Naive thymus-derived CD8-positive, alpha-beta T cell (primary cell): Measurements from ENCODE around the gene ZNF688. TPM values are rescaled to one million over a fixed set of nuclear protein-coding genes. Genes with fewer than 3 reads are reported as not detected.
"Not testable (repeated sequence)": the region's sequence is repeated elsewhere in the genome, so short reads cannot be mapped to it uniquely, and the experiment has no call there.

Experiments used
- ATAC-seq, 2 donors: fragments of 150-1000 bp; cut with Tn5 transposase in 1 of 2; sonication (Bioruptor Pico), chemical (Tn5 transposase) in 1 of 2; 1 replicate in 1 of 2; 2 replicates in 1 of 2; pipeline ENCODE4 v1.10.0; 2021; ENCODE audit warnings: mild to moderate bottlenecking in 2 of 2, moderate library complexity in 2 of 2
- POLR2A ChIA-PET: fragments of 350-600 bp; sonication (Branson Sonifier 250); formaldehyde crosslinking; loops from one replicate; lab custom pipeline; 2021; ENCODE audit warnings: antibody characterized with exemption; lab: Charles Lee
- DNase-seq, 10 donors: peaks; one replicate each; pipeline versions ENCODE4 v3.0.0 to v3.0.0-alpha.2; 2020 to 2022
- H3K27ac Mint-ChIP-seq, 10 donors: one replicate each; pipeline ENCODE4 v1.8.0; 2020 to 2022; ENCODE audit warnings: mild to moderate bottlenecking in 10 of 10, mixed read lengths in 10 of 10, moderate library complexity in 4 of 10, inconsistent platforms in 1 of 10
- H3K27me3 Mint-ChIP-seq, 5 donors: one replicate each; pipeline ENCODE4 v1.8.0; 2021 to 2022; ENCODE audit warnings: mixed read lengths in 5 of 5
- H3K36me3 Mint-ChIP-seq, 3 donors: one replicate each; pipeline ENCODE4 v1.8.0; 2020 to 2022; ENCODE audit warnings: mixed read lengths in 3 of 3, mild to moderate bottlenecking in 2 of 3, inconsistent platforms in 1 of 3
- H3K4me1 Mint-ChIP-seq, 4 donors: one replicate each; pipeline ENCODE4 v1.8.0; 2021 to 2022; ENCODE audit warnings: mixed read lengths in 4 of 4
- H3K4me3 Mint-ChIP-seq, 10 donors: one replicate each; pipeline ENCODE4 v1.8.0; 2020 to 2022; ENCODE audit warnings: mild to moderate bottlenecking in 10 of 10, mixed read lengths in 10 of 10, moderate library complexity in 6 of 10, inconsistent platforms in 1 of 10
- H3K9me3 Mint-ChIP-seq, 9 donors: one replicate each; pipeline ENCODE4 v1.8.0; 2020 to 2022; ENCODE audit warnings: mixed read lengths in 9 of 9, mild to moderate bottlenecking in 3 of 9, inconsistent platforms in 1 of 9, moderate library complexity in 1 of 9
- polyA plus RNA-seq, 3 donors: library from polyadenylated mRNA; unstranded; fragments of 300-500 nt; fragmentation: Illumina TruSeq; gene quantifications; one replicate each; pipeline ENCODE4 v1.2.3, GENCODE V29; 2021
- total RNA-seq, 8 experiments: library from RNA in 2 of 8; stranded (reverse) in 2 of 8; gene quantifications; one replicate each; pipeline ENCODE4 v1.2.3 and lab custom pipeline; 2021 to 2026

Gene ZNF688
- total and polyA plus RNA-seq, 5 experiments from 2014 or later: 19.9 to 22.0 (median 21.2) TPM

- peaks cover 14 to 57% (median 51%) of the 10 kb centered on the region in 4 donors for H3K4me1 Mint-ChIP-seq
- H3K27ac Mint-ChIP-seq: peak overlapping the region; percentile 57 to 96 (median 78)
- POLR2A ChIA-PET: interaction anchor here (2.7 kb wide), 1 partner anchor 18 kb away, joined by 13 read pairs; the partner anchor contains the start of gene ZNF688
- DNase-seq (no peak), ATAC-seq (no peak)
- H3K36me3 Mint-ChIP-seq: peaks cover 0 to 27% (median 0%) of the 10 kb centered on the region in 3 donors
- peak overlapping the region in 4 of 10 donors; percentile 12 to 50 (median 36) for H3K4me3 Mint-ChIP-seq
- no peaks in the 10 kb centered on the region for H3K27me3 Mint-ChIP-seq
- no peaks in the 10 kb centered on the region for H3K9me3 Mint-ChIP-seq
These were observed 18.1 kb downstream of the ZNF688 start for GRCh38 chr16:30553393-30553899.

GRCh38 chr16:30552956-30553355 is 18.6 kb downstream of the ZNF688 start:
- peak overlapping the region in 3 of 10 donors; percentile 15 to 74 (median 36) for H3K4me3 Mint-ChIP-seq
- no peaks in the 10 kb centered on the region for H3K27me3 Mint-ChIP-seq
- H3K27ac Mint-ChIP-seq: peak overlapping the region; percentile 57 to 96 (median 78)
- DNase-seq (no peak), ATAC-seq (no peak)
- peaks cover 0 to 27% (median 0%) of the 10 kb centered on the region in 3 donors for H3K36me3 Mint-ChIP-seq
- POLR2A ChIA-PET: interaction anchor here (2.7 to 2.8 kb wide), 2 partner anchors 18 to 19 kb away, joined by 13 to 24 read pairs; partner anchors contain the start of genes ZNF688 and ZNF747
- peaks cover 16 to 56% (median 51%) of the 10 kb centered on the region in 4 donors for H3K4me1 Mint-ChIP-seq
- no peaks in the 10 kb centered on the region for H3K9me3 Mint-ChIP-seq

- Mint-ChIP-seq H3K4me3 (peak overlapping the region; percentile 46 to 85 (median 74)), H3K36me3 (peaks cover 0 to 27% (median 0%) of the 10 kb centered on the region in 3 donors), H3K9me3 (no peaks in the 10 kb centered on the region), H3K4me1 (peaks cover 18 to 55% (median 51%) of the 10 kb centered on the region in 4 donors), H3K27me3 (no peaks in the 10 kb centered on the region), H3K27ac (peak overlapping the region; percentile 57 to 96 (median 93))
- ATAC-seq (peak; percentile 86 to 90), DNase-seq (peak in 9 of 10 donors; percentile 32 to 70 (median 54))
- POLR2A ChIA-PET: interaction anchor here (0.7 to 2.8 kb wide), 9 partner anchors 17 to 169 kb away, joined by 3 to 24 read pairs (median 4); partner anchors contain the start of genes FBRS, SEPTIN1, ZNF688 and ZNF747
These were observed 19.7 kb downstream of the ZNF688 start for GRCh38 chr16:30551781-30552180.

- POLR2A ChIA-PET: interaction anchor here (1.0 to 2.0 kb wide), 3 partner anchors 10 to 86 kb away, joined by 6 to 8 read pairs (median 7); partner anchors contain the start of gene ZNF764
- DNase-seq (no peak), ATAC-seq (no peak)
- H3K36me3 Mint-ChIP-seq: peaks cover 0 to 4% (median 0%) of the 10 kb centered on the region in 3 donors
- peaks cover 23 to 48% (median 41%) of the 10 kb centered on the region in 4 donors for H3K4me1 Mint-ChIP-seq
- peak overlapping the region in 6 of 10 donors; percentile 15 to 66 (median 62) for H3K27ac Mint-ChIP-seq
- no peaks in the 10 kb centered on the region for H3K9me3 Mint-ChIP-seq
- H3K27me3 Mint-ChIP-seq: no peaks in the 10 kb centered on the region
- H3K4me3 Mint-ChIP-seq: peak overlapping the region in 1 of 10 donors; percentile 13
These were observed 22.9 kb downstream of the ZNF688 start for GRCh38 chr16:30548416-30549253.

GRCh38 chr16:30546115-30546514 is 25.4 kb downstream of the ZNF688 start:
- Mint-ChIP-seq H3K36me3 (no peaks in the 10 kb centered on the region), H3K4me1 (peaks cover 15 to 23% (median 16%) of the 10 kb centered on the region in 4 donors), H3K27me3 (no peaks in the 10 kb centered on the region), H3K27ac (peak overlapping the region in 5 of 10 donors; percentile 9 to 87 (median 79)), H3K4me3 (no peak overlapping the region), H3K9me3 (no peaks in the 10 kb centered on the region)
- DNase-seq: no peak
- POLR2A ChIA-PET: interaction anchor here (0.6 to 1.1 kb wide), 2 partner anchors 15 to 59 kb away, joined by 4 to 5 read pairs; no protein-coding TSS in a partner anchor
- ATAC-seq: no peak

- no peaks in the 10 kb centered on the region for H3K9me3 Mint-ChIP-seq
- POLR2A ChIA-PET: interaction anchor here (0.6 to 1.0 kb wide), 2 partner anchors 38 to 90 kb away, joined by 4 read pairs; no protein-coding TSS in a partner anchor
These were observed 28.4 kb downstream of the ZNF688 start for GRCh38 chr16:30543067-30543466.

GRCh38 chr16:30541502-30542329 is 29.8 kb downstream of the ZNF688 start:
- POLR2A ChIA-PET: interaction anchor here (0.6 to 0.9 kb wide), 2 partner anchors 15 to 101 kb away, joined by 3 to 5 read pairs; no protein-coding TSS in a partner anchor
- H3K36me3 Mint-ChIP-seq: peaks cover 0 to 5% (median 0%) of the 10 kb centered on the region in 3 donors

More at GRCh38 chr16:30543067-30543466, 28.4 kb downstream of the ZNF688 start:
- no peaks in the 10 kb centered on the region for H3K27me3 Mint-ChIP-seq
- ATAC-seq (no peak), DNase-seq (no peak)
- H3K4me3 Mint-ChIP-seq: no peak overlapping the region
- peaks cover 6 to 19% (median 13%) of the 10 kb centered on the region in 4 donors for H3K4me1 Mint-ChIP-seq
- no peak overlapping the region for H3K27ac Mint-ChIP-seq
- H3K36me3 Mint-ChIP-seq: no peaks in the 10 kb centered on the region

GRCh38 chr16:30540916-30541464 is 30.5 kb downstream of the ZNF688 start:
- H3K27ac Mint-ChIP-seq, H3K9me3 Mint-ChIP-seq, ATAC-seq, DNase-seq, H3K4me3 Mint-ChIP-seq, H3K36me3 Mint-ChIP-seq, H3K27me3 Mint-ChIP-seq: not testable (repeated sequence)
- H3K4me1 Mint-ChIP-seq: peaks cover 7 to 26% (median 18%) of the 10 kb centered on the region in 4 donors
- POLR2A ChIA-PET: interaction anchor here (0.6 to 0.9 kb wide), 2 partner anchors 16 to 101 kb away, joined by 3 to 5 read pairs; no protein-coding TSS in a partner anchor

More at GRCh38 chr16:30541502-30542329, 29.8 kb downstream of the ZNF688 start:
- Mint-ChIP-seq H3K27ac (no peak overlapping the region), H3K4me3 (no peak overlapping the region), H3K9me3 (no peaks in the 10 kb centered on the region), H3K4me1 (peaks cover 10 to 20% (median 16%) of the 10 kb centered on the region in 4 donors), H3K27me3 (no peaks in the 10 kb centered on the region)
- DNase-seq (no peak), ATAC-seq (no peak)

GRCh38 chr16:30539986-30540526 is 31.5 kb downstream of the ZNF688 start:
- not testable (repeated sequence) for ATAC-seq, H3K9me3 Mint-ChIP-seq, H3K27ac Mint-ChIP-seq, H3K36me3 Mint-ChIP-seq, H3K4me3 Mint-ChIP-seq, H3K27me3 Mint-ChIP-seq, DNase-seq
- H3K4me1 Mint-ChIP-seq: peaks cover 7 to 28% (median 22%) of the 10 kb centered on the region in 4 donors
- POLR2A ChIA-PET: interaction anchor here (0.6 kb wide), 1 partner anchor 101 kb away, joined by 5 read pairs; no protein-coding TSS in a partner anchor

- DNase-seq: no peak
- POLR2A ChIA-PET: interaction anchor here (0.6 kb wide), 2 partner anchors 18 to 100 kb away, joined by 3 to 5 read pairs; no protein-coding TSS in a partner anchor
- Mint-ChIP-seq H3K36me3 (peaks cover 0 to 5% (median 3%) of the 10 kb centered on the region in 3 donors), H3K4me3 (no peak overlapping the region), H3K9me3 (no peaks in the 10 kb centered on the region), H3K4me1 (peaks cover 8 to 32% (median 26%) of the 10 kb centered on the region in 4 donors), H3K27me3 (no peaks in the 10 kb centered on the region), H3K27ac (peak overlapping the region in 1 of 10 donors; percentile 15)
- ATAC-seq: no peak
These were observed 32.2 kb downstream of the ZNF688 start for GRCh38 chr16:30539000-30539964.
